ENCODE data around the gene METTL25B.

DNA sequence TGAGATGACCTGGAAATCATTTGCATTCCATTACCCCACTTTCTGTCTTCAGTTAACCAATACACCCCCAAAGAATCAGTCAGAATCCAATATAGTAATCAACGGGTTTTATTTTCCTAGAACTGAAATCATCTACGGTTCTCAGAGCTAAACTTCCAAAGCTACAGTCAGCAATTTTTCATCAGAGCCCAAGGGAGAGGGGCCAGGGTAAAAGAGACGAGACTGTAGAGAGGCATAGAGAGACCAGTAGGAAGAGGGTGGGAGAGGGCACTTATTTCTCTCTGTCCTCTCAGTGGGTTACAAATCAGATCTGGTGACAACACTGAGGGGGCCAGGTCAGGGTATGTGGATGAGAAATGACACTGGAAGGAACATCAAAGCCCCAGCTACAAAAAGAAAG lies 13.7 kb downstream of the METTL25B start:
- TF ChIP-seq, protein P1, sequence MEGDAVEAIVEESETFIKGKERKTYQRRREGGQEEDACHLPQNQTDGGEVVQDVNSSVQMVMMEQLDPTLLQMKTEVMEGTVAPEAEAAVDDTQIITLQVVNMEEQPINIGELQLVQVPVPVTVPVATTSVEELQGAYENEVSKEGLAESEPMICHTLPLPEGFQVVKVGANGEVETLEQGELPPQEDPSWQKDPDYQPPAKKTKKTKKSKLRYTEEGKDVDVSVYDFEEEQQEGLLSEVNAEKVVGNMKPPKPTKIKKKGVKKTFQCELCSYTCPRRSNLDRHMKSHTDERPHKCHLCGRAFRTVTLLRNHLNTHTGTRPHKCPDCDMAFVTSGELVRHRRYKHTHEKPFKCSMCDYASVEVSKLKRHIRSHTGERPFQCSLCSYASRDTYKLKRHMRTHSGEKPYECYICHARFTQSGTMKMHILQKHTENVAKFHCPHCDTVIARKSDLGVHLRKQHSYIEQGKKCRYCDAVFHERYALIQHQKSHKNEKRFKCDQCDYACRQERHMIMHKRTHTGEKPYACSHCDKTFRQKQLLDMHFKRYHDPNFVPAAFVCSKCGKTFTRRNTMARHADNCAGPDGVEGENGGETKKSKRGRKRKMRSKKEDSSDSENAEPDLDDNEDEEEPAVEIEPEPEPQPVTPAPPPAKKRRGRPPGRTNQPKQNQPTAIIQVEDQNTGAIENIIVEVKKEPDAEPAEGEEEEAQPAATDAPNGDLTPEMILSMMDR (IDR thresholded peaks at IDR 0.05; ENCODE audit: low read depth, low read length, poor library complexity, severe bottlenecking): no peak
- no peak for TF ChIP-seq EZH2phosphoT487 (IDR thresholded peaks at IDR 0.05; ENCODE audit: borderline replicate concordance, low read length)
